K562 (cell line): ENCODE data around the gene CELF4.

Experiments
- ARHGAP35 ChIP-seq: fragments of 450-650 bp; IDR thresholded peaks from 2 replicates; pipeline ENCODE4 v1.6.1; 2018; ENCODE audit not compliant: partially characterized antibody
- FOXM1 ChIP-seq, 2 experiments: fragments of 450-650 bp in 1 of 2; sonication (generic) in 1 of 2; formaldehyde crosslinking in 1 of 2; IDR thresholded peaks; 2 replicates each; pipeline versions ENCODE4 v1.6.1 to v1.9.0; 2017 to 2022; ENCODE audit warnings: low read depth in 2 of 2, mild to moderate bottlenecking in 2 of 2, missing genetic modification reagents in 1 of 2, moderate library complexity in 1 of 2
- MAFF ChIP-seq: IDR thresholded peaks from 2 replicates; pipeline ENCODE4 v1.6.1; 2012; ENCODE audit warnings: low read length, improper control_type of control experiment
- NEUROD1 ChIP-seq: fragments of 150-350 bp; IDR thresholded peaks from 2 replicates; pipeline ENCODE4 v1.6.1; 2014; ENCODE audit warnings: borderline replicate concordance, low read length, low read depth; ENCODE audit not compliant: partially characterized antibody

GRCh38 chr18:37476611-37477295 is 88.8 kb downstream of the CELF4 start:
- no peak for TF ChIP-seq ARHGAP35
- TF ChIP-seq NEUROD1 = no peak
- TF ChIP-seq MAFF = no peak
- no peak for TF ChIP-seq FOXM1 (IDR thresholded peaks at IDR 0.05; ENCODE audit: low read depth)
- no peak for TF ChIP-seq FOXM1 (CRISPR knock-in tag; IDR thresholded peaks at IDR 0.05; ENCODE audit: low read depth)
